ENCODE data around the gene MGMT. TPM values are rescaled to one million over a fixed set of nuclear protein-coding genes. Genes with fewer than 3 reads are reported as not detected.
A peak's percentile ranks its signal among the peaks of the same experiment; 100 is the strongest.

The MGMT gene
- total RNA-seq, 1 donor from 2014 or later: 19.4 TPM

GRCh38 chr10:129622736-129623135 lies 155.7 kb downstream of the MGMT start:
- intact Hi-C loops (cut with DNase I): no loop called here
- H3K4me1 ChIP-seq: no peaks in the 10 kb centered on the region

GRCh38 chr10:129624526-129624925 lies 157.5 kb downstream of the MGMT start:
- no peak overlapping the region for H3K27ac ChIP-seq
- H3K4me3 ChIP-seq: no peak overlapping the region
- no peaks in the 10 kb centered on the region for H3K4me1 ChIP-seq
- no peaks in the 10 kb centered on the region for H3K27me3 ChIP-seq
- DNase-seq (no peak), ATAC-seq (no peak)
- intact Hi-C loops (cut with DNase I): no loop called here
- H3K9me3 ChIP-seq: no peaks in the 10 kb centered on the region
- TF ChIP-seq CTCF (IDR thresholded peaks at IDR 0.05): no peak
- no peaks in the 10 kb centered on the region for H3K36me3 ChIP-seq

More at GRCh38 chr10:129622736-129623135, 155.7 kb downstream of the MGMT start:
- DNase-seq (no peak), ATAC-seq (no peak)
- Histone ChIP-seq H3K27ac (no peak overlapping the region), H3K9me3 (no peaks in the 10 kb centered on the region), H3K36me3 (no peaks in the 10 kb centered on the region), H3K4me3 (no peak overlapping the region), H3K27me3 (no peaks in the 10 kb centered on the region)
- TF ChIP-seq CTCF (IDR thresholded peaks at IDR 0.05): no peak

GRCh38 chr10:129626309-129626708 lies 159.3 kb downstream of the MGMT start:
- intact Hi-C loops (cut with DNase I): no loop called here
- no peak for TF ChIP-seq CTCF (IDR thresholded peaks at IDR 0.05)
- no peak overlapping the region for H3K4me3 ChIP-seq
- H3K27me3 ChIP-seq: no peaks in the 10 kb centered on the region
- no peaks in the 10 kb centered on the region for H3K9me3 ChIP-seq
- no peaks in the 10 kb centered on the region for H3K36me3 ChIP-seq
- H3K4me1 ChIP-seq: no peaks in the 10 kb centered on the region
- no peak overlapping the region for H3K27ac ChIP-seq
- DNase-seq (no peak), ATAC-seq (peak; percentile 17)

- Histone ChIP-seq H3K4me1 (no peaks in the 10 kb centered on the region), H3K27ac (no peak overlapping the region), H3K4me3 (no peak overlapping the region), H3K27me3 (no peaks in the 10 kb centered on the region), H3K36me3 (no peaks in the 10 kb centered on the region), H3K9me3 (no peaks in the 10 kb centered on the region)
- DNase-seq: no peak
- intact Hi-C loops (cut with DNase I): no loop called here
- TF ChIP-seq CTCF (IDR thresholded peaks at IDR 0.05): no peak
- no peak for ATAC-seq
Measured at GRCh38 chr10:129626796-129627435, 159.9 kb downstream of the MGMT start.

GRCh38 chr10:129627442-129627841 lies 160.4 kb downstream of the MGMT start:
- Histone ChIP-seq H3K36me3 (no peaks in the 10 kb centered on the region), H3K4me3 (no peak overlapping the region), H3K4me1 (no peaks in the 10 kb centered on the region), H3K27me3 (no peaks in the 10 kb centered on the region), H3K27ac (no peak overlapping the region), H3K9me3 (no peaks in the 10 kb centered on the region)
- no peak for ATAC-seq
- TF ChIP-seq CTCF (IDR thresholded peaks at IDR 0.05): no peak
- intact Hi-C loops (cut with DNase I): no loop called here
- DNase-seq: no peak

- H3K36me3 ChIP-seq: no peaks in the 10 kb centered on the region
- no peak for DNase-seq
- H3K9me3 ChIP-seq: no peaks in the 10 kb centered on the region
- no peaks in the 10 kb centered on the region for H3K27me3 ChIP-seq
- H3K27ac ChIP-seq: no peak overlapping the region
- intact Hi-C loops (cut with DNase I): no loop called here
- no peak for TF ChIP-seq CTCF (IDR thresholded peaks at IDR 0.05)
- no peaks in the 10 kb centered on the region for H3K4me1 ChIP-seq
- H3K4me3 ChIP-seq: no peak overlapping the region
- ATAC-seq: no peak
Measured at GRCh38 chr10:129628823-129629222, 161.8 kb downstream of the MGMT start.
